Uterus (tissue), 2 donors: ENCODE results near the gene NDUFB3.

ENCODE experiments used
- CTCF ChIP-seq, 4 experiments: fragments of 200-600 bp in 2 of 4; fragments of 450-650 bp in 2 of 4; sonication (generic) in 2 of 4; IDR thresholded peaks; one replicate each; pipeline ENCODE4 v1.5.1; 2016 to 2019; ENCODE audit warnings: antibody characterized with exemption in 4 of 4, mild to moderate bottlenecking in 2 of 4, moderate library complexity in 1 of 4
- POLR2A ChIP-seq, 2 donors: fragments of 450-650 bp; IDR thresholded peaks; one replicate each; pipeline ENCODE4 v1.6.1; 2016; ENCODE audit warnings: antibody characterized with exemption in 2 of 2, mild to moderate bottlenecking in 1 of 2, moderate library complexity in 1 of 2

DNA sequence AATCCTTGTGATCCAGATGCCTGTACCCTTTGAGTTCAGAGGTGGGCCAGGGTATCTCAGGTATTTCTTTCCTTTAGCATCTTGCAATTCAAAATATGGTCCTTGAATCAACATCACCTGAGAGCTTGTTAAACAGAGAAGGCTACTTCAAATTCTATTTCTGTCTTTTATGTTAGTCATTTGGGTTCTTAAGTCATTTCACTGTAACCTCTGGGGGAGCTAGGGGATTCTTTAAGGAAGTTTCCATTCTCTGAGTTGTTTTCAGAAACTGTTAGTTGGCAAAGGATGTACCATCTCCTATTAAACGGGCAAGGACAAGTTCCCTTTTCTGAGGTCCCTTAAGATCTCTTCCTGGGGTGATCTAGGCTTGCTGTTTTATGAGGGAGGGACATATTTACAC lies 60.7 kb downstream of the NDUFB3 start:
- TF ChIP-seq POLR2A (IDR thresholded peaks at IDR 0.05) (no peak), CTCF (IDR thresholded peaks at IDR 0.05) (no peak)
